ENCODE results near the gene FRMD6.

Gene FRMD6

DNA sequence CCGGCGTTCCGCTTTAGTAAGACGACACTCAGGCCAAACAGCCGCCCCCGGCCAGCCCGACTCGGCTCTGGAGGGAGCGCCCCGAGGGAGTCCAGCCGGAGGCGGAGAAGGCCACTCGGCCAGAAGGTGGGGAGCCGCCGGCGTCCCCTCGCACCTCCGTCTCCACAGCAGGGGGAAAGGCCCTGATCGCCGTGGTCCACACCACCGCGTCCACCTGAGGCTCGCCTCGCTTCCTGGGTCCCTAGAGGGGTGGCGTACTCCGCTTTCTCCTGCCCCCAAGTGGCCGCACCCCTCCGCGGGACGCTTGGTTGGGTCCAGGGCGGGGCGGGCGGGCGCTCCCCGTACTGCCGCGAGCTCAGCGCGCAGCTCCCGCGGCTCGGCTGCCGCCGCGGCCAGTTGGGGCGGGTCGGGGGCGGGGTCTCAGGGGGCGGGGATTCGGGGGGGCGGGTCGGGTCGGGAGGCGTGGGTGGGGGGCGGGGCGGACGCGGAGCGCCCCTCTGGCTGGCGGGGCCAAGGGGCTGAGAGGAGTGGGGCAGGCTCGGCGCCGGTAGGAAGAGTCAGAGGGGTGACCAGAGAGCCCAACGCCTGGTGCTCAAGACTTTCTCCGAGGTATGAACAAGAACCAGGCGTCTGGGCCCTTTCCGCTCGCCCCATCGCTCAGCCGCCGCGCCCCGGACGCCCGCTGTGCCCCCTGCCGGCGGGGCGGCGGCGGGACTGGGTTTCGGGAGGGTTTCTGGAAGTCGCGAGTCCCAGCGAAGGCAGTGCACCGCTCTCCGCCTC lies at the start of gene FRMD6:
FRMD6 (plus strand) TSS at position 523 of the 780 bp plus-strand sequence. CDS start 37,927 bp downstream, outside the sequence.
- DNase-seq (ENCODE audit: low spot score), result peak; percentile 94

DNA sequence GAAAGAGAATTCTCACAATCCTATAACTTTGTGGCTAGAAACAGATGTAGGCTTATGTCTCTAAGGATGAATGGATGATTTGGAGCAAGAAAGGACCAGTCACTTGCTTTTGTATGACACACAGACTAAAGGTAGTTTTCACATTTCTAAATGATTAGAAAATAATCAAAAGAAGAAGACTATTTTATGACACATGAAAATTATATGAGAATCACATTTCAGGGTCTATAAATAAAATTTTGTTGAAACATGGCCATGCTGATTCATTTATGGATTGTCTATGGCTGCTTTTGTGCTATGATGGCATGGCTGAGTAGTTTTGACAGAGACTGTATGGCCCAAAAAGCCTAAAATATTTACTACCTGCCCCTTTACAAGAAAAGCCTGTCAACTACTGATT lies 49.4 kb upstream of the FRMD6 start:
- no peak for DNase-seq (ENCODE audit: low spot score)

- DNase-seq (ENCODE audit: low spot score), result no peak
Observed at GRCh38 chr14:51603495-51603894, 48.2 kb upstream of the FRMD6 start.

GRCh38 chr14:51604073-51604472 lies 47.6 kb upstream of the FRMD6 start:
- DNase-seq (ENCODE audit: low spot score), result no peak

- no peak for DNase-seq (ENCODE audit: low spot score)
Observed at GRCh38 chr14:51605575-51605974, 46.1 kb upstream of the FRMD6 start.

DNA sequence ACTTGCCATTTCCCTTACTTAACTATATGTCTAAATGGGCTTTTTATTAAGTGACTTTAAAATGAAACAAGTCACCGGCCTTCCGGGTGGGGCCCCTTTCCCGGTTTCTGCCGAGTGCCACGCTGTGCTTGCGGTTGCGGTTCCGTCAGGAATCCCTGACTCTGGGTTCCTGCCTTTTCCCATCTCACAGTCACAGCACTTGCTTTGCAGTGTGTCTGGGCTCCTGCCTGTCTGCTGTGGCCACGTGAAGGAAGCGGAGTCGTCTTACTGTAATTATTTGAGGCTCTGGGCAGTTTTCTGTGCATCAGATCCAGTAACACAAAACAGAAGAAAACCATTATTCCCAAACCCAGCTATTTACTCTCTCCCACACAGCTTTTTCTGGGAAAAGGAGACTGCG lies 44.0 kb upstream of the FRMD6 start:
- no peak for DNase-seq (ENCODE audit: low spot score)

- no peak for DNase-seq (ENCODE audit: low spot score)
Observed at GRCh38 chr14:51609251-51609954, 42.3 kb upstream of the FRMD6 start.

GRCh38 chr14:51609955-51610283 lies 41.8 kb upstream of the FRMD6 start:
- no peak for DNase-seq (ENCODE audit: low spot score)

- DNase-seq (ENCODE audit: low spot score), result no peak
Observed at GRCh38 chr14:51610771-51611170, 40.9 kb upstream of the FRMD6 start.

DNA sequence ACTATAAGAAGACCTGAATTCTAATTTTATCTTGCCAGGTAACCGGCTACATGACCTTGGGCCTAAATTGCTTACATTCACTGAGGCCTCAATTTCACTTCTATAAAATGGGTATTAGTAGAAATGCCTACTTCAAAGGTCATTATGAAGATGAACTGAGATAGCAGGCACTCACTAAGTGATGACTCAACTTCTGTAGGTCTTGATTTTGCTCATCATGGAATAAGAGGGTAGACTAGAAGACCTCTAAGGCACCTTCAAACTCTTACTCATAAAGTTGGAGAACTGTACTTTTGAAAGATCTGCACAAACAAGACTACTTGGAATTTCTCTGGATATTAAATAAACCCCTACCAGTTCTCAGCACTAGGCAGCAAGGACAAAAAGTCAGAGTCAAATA lies 39.3 kb upstream of the FRMD6 start:
- no peak for DNase-seq (ENCODE audit: low spot score)

GRCh38 chr14:51613416-51613815 lies 38.3 kb upstream of the FRMD6 start:
- no peak for DNase-seq (ENCODE audit: low spot score)

- no peak for DNase-seq (ENCODE audit: low spot score)
Observed at GRCh38 chr14:51614707-51615106, 37.0 kb upstream of the FRMD6 start.

- DNase-seq (ENCODE audit: low spot score), result no peak
Observed at GRCh38 chr14:51616256-51616655, 35.5 kb upstream of the FRMD6 start.

- DNase-seq (ENCODE audit: low spot score), result no peak
Observed at GRCh38 chr14:51616724-51617409, 34.8 kb upstream of the FRMD6 start.

GRCh38 chr14:51619561-51619960 lies 32.1 kb upstream of the FRMD6 start:
- no peak for DNase-seq (ENCODE audit: low spot score)

GRCh38 chr14:51620056-51620455 lies 31.7 kb upstream of the FRMD6 start:
- DNase-seq (ENCODE audit: low spot score), result no peak

- DNase-seq (ENCODE audit: low spot score), result no peak
Observed at GRCh38 chr14:51621654-51622053, 30.1 kb upstream of the FRMD6 start.

DNA sequence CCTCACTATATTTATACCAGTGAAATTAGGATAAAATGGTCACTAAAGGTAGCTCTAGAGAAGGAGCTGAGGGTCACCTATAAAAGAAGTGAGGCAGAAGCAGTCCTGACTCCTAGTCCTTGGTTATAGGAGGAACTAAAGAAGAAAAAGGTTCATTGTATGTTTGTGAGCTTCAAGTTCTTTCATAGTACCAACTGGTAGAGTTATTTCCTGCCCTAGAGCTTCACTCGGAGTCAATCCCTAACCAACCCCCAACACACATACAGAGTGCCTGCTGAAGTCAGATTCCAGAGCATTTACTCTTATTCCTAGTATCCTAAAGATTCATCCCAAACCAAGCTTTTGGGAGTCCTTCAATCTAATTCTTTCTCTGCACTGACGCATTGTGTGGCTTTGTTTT lies 29.3 kb upstream of the FRMD6 start:
- DNase-seq (ENCODE audit: low spot score), result no peak

- no peak for DNase-seq (ENCODE audit: low spot score)
Observed at GRCh38 chr14:51624955-51625569, 26.6 kb upstream of the FRMD6 start.

- DNase-seq (ENCODE audit: low spot score), result no peak
Observed at GRCh38 chr14:51626185-51626584, 25.5 kb upstream of the FRMD6 start.

DNA sequence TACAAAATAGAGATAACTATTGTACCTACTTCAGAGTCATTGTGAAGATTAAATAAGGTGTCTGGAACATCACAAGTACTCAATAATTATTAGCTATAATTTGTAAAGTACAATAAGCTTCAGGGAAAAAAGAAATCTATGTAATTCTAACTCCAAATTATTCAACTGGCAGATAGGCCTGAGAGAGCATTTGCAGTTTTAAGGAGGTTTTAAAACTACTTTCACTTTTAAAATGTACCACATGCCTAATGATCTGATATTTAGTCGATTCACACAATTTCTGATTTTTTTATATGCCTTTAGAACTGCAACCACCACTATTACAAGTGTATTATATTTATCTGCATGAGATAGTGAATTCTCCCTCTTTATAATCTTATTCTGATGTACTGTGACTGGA lies 24.9 kb upstream of the FRMD6 start:
- no peak for DNase-seq (ENCODE audit: low spot score)

GRCh38 chr14:51627313-51627712 lies 24.4 kb upstream of the FRMD6 start:
- DNase-seq (ENCODE audit: low spot score), result no peak

DNA sequence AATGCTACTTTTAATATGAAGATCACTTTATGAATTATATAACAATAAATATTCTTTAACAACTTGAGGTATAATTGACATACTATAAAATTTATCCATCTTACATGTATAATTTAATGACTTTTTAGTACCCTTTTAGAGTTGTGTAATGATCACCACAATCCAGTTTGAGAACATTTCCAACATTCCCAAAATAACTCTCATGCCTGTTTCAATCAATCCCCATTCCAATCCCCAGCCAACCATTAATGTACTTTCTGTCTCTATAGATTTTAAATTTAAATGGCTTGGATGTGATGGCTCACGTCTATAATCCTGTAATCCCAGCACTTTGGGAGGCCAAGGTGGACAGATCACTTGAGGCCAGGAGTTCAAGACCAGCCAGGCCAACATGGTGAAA lies 23.5 kb upstream of the FRMD6 start:
- DNase-seq (ENCODE audit: low spot score), result no peak
